Lower lobe of right lung (tissue), 2 donors: ENCODE data around the gene ZNF776. TPM values are rescaled to one million over a fixed set of nuclear protein-coding genes. Genes with fewer than 3 reads are reported as not detected.
"Not testable (repeated sequence)": the region's sequence is repeated elsewhere in the genome, so short reads cannot be mapped to it uniquely, and the experiment has no call there.

Source experiments
- ATAC-seq, 2 donors: fragments of 200-7000 bp; cut with Tn5 transposase; one replicate each; pipeline ENCODE4 v1.9.1; 2020 to 2022; ENCODE audit warnings: mild to moderate bottlenecking in 2 of 2, moderate library complexity in 2 of 2
- DNase-seq: peaks from one replicate; pipeline ENCODE4 v3.0.0-alpha.2; 2020
- H3K27ac ChIP-seq: fragments of 200-600 bp; one replicate; pipeline ENCODE4 v1.8.0; 2022
- H3K27me3 ChIP-seq: fragments of 200-600 bp; one replicate; pipeline ENCODE4 v1.8.0; 2022; ENCODE audit warnings: low read depth
- H3K36me3 ChIP-seq: fragments of 200-600 bp; one replicate; pipeline ENCODE4 v1.8.0; 2022; ENCODE audit warnings: mild to moderate bottlenecking
- H3K4me1 ChIP-seq: fragments of 200-600 bp; one replicate; pipeline ENCODE4 v1.8.0; 2022
- H3K4me3 ChIP-seq: fragments of 200-600 bp; one replicate; pipeline ENCODE4 v1.8.0; 2022; ENCODE audit warnings: mild to moderate bottlenecking
- H3K9me3 ChIP-seq: fragments of 200-600 bp; one replicate; pipeline ENCODE4 v1.8.0; 2022
- CTCF ChIP-seq: fragments of 200-600 bp; IDR thresholded peaks from one replicate; pipeline ENCODE4 v1.8.0; 2022; ENCODE audit warnings: antibody characterized with exemption, mild to moderate bottlenecking
- intact Hi-C: fragments of 100-400 bp; cut with DNase I; formaldehyde crosslinking; loops from one replicate; pipeline ENCODE4 v1.11.0; 2022
- total RNA-seq: library from RNA; stranded (reverse); fragmentation: NEBNext Ultra II Directional; extraction: Animal tissue kit (Norgen Biotek cat#: 25700); gene quantifications from one replicate; pipeline ENCODE4 v1.2.1, GENCODE V29; 2021
- donor health status: DM: no; HTN: yes; CAD: no; lungs with severe emphysema.

The ZNF776 gene
- total RNA-seq, 1 donor from 2014 or later: 16.2 TPM

- no peak for DNase-seq
- Histone ChIP-seq H3K36me3 (peaks cover 39% of the 10 kb centered on the region), H3K4me3 (no peak overlapping the region), H3K9me3 (peaks cover 87% of the 10 kb centered on the region), H3K27me3 (no peaks in the 10 kb centered on the region), H3K27ac (no peak overlapping the region), H3K4me1 (no peaks in the 10 kb centered on the region)
- intact Hi-C loops: no loop called here
- no peak for ATAC-seq
- no peak for TF ChIP-seq CTCF
Observed at GRCh38 chr19:57779220-57779845, 32.7 kb downstream of the ZNF776 start.

GRCh38 chr19:57786286-57786685 lies 39.7 kb downstream of the ZNF776 start:
- no peak overlapping the region for H3K4me3 ChIP-seq
- no peak overlapping the region for H3K27ac ChIP-seq
- peaks cover 77% of the 10 kb centered on the region for H3K9me3 ChIP-seq
- intact Hi-C loops: no loop called here
- no peak for ATAC-seq
- H3K36me3 ChIP-seq: peaks cover 7% of the 10 kb centered on the region
- no peak for DNase-seq
- no peak for TF ChIP-seq CTCF
- H3K4me1 ChIP-seq: no peaks in the 10 kb centered on the region
- H3K27me3 ChIP-seq: no peaks in the 10 kb centered on the region

- ATAC-seq (no peak), DNase-seq (no peak)
- intact Hi-C loops: no loop called here
- TF ChIP-seq CTCF: no peak
- no peak overlapping the region for H3K27ac ChIP-seq
- no peaks in the 10 kb centered on the region for H3K4me1 ChIP-seq
- H3K4me3 ChIP-seq: no peak overlapping the region
- H3K36me3 ChIP-seq: peaks cover 11% of the 10 kb centered on the region
- no peaks in the 10 kb centered on the region for H3K27me3 ChIP-seq
- H3K9me3 ChIP-seq: peaks cover 72% of the 10 kb centered on the region
Observed at GRCh38 chr19:57786906-57787305, 40.3 kb downstream of the ZNF776 start.

GRCh38 chr19:57788114-57788692 lies 41.6 kb downstream of the ZNF776 start:
- no peak for TF ChIP-seq CTCF
- Histone ChIP-seq H3K36me3 (peaks cover 22% of the 10 kb centered on the region), H3K4me3 (no peak overlapping the region), H3K27ac (no peak overlapping the region), H3K4me1 (no peaks in the 10 kb centered on the region), H3K27me3 (no peaks in the 10 kb centered on the region), H3K9me3 (peaks cover 62% of the 10 kb centered on the region)
- ATAC-seq: no peak
- intact Hi-C loops: no loop called here
- DNase-seq: no peak

GRCh38 chr19:57789288-57789687 lies 42.7 kb downstream of the ZNF776 start:
- no peak overlapping the region for H3K4me3 ChIP-seq
- peaks cover 52% of the 10 kb centered on the region for H3K9me3 ChIP-seq
- TF ChIP-seq CTCF: no peak
- H3K27me3 ChIP-seq: no peaks in the 10 kb centered on the region
- no peaks in the 10 kb centered on the region for H3K4me1 ChIP-seq
- H3K36me3 ChIP-seq: peaks cover 30% of the 10 kb centered on the region
- ATAC-seq (no peak), DNase-seq (no peak)
- intact Hi-C loops: no loop called here
- no peak overlapping the region for H3K27ac ChIP-seq

GRCh38 chr19:57796580-57796979 lies 50.0 kb downstream of the ZNF776 start:
- H3K27ac ChIP-seq, H3K4me3 ChIP-seq, intact Hi-C loops, ATAC-seq, DNase-seq, H3K27me3 ChIP-seq, H3K4me1 ChIP-seq, H3K9me3 ChIP-seq: not testable (repeated sequence)
- peaks cover 44% of the 10 kb centered on the region for H3K36me3 ChIP-seq
